ENCODE results near the gene POLR2C. TPM values are rescaled to one million over a fixed set of nuclear protein-coding genes. Genes with fewer than 3 reads are reported as not detected.

POLR2C gene
- total and polyA plus RNA-seq, 10 of the 15 experiments (the other 5 are each of a cell fraction or from before 2014, with no cell fraction given), result 26.9 to 93.0 (median 57.8) TPM

DNA sequence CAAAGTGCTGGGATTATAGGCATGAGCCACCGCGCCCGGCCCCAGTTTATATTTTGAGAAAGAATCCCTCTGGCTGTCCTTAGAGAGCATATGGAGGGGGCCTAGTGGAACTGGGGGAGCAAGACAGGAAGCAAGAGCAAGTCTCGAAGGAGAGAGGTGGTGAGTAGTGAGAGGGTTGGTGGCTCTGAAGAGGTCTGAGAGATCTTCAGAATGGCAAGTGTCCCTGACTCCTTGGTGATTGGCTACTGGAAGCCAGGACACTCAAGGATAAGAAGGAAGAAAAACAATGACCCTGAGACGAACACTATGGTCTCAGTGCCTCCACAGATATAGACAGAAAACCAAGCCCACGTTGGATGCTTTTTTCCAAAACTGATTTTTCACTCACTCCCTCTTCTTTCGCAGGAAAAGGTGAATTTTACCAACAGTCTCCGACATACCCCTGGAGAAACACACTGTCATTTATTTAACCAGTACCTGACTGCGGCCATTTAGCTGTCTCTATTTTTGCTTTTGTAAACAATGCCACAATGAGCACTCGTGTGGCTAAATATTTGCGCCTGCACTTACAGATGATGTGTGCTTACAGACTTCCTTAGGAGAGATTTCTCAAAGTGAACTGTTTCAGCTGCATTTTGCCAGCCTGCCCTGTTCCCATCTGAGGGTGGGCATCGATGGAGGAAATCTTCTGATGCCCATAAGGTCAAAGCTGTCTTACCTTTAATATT, 39.7 kb downstream of the POLR2C start:
- no peaks in the 10 kb centered on the region; a peak in 2 of 4 replicates for H3K27me3 ChIP-seq (replicated peaks in 1 of 2; ENCODE audit: control insufficient read depth in 2 of 2, insufficient read depth in 2 of 2, low read length in 1 of 2)
- ATAC-seq, result no peak
- H3K4me2 ChIP-seq (ENCODE audit: control insufficient read depth, insufficient read depth), result no peak overlapping the region
- 42% methylated on average over 12 of the region's 12 CpGs for whole genome bisulfite sequencing (ENCODE audit: insufficient coverage, insufficient replicate concordance, low lambda C conversion rate, missing lambda C conversion rate)
- RAD21 ChIA-PET (ENCODE audit: unreplicated experiment), result no interaction called here
- H2AFZ ChIP-seq (ENCODE audit: control insufficient read depth, low read depth, low read length), result no peak overlapping the region
- DNase-seq (ENCODE audit: low read depth, low spot score), result no peak
- no peaks in the 10 kb centered on the region for H3K36me3 ChIP-seq (ENCODE audit: control insufficient read depth in 2 of 2, insufficient read depth in 2 of 2, low read length in 1 of 2)
- H4K20me1 ChIP-seq (ENCODE audit: control insufficient read depth, insufficient read depth), result no peaks in the 10 kb centered on the region
- H3K4me3 ChIP-seq, result no peak overlapping the region
- TF ChIP-seq, protein P1, sequence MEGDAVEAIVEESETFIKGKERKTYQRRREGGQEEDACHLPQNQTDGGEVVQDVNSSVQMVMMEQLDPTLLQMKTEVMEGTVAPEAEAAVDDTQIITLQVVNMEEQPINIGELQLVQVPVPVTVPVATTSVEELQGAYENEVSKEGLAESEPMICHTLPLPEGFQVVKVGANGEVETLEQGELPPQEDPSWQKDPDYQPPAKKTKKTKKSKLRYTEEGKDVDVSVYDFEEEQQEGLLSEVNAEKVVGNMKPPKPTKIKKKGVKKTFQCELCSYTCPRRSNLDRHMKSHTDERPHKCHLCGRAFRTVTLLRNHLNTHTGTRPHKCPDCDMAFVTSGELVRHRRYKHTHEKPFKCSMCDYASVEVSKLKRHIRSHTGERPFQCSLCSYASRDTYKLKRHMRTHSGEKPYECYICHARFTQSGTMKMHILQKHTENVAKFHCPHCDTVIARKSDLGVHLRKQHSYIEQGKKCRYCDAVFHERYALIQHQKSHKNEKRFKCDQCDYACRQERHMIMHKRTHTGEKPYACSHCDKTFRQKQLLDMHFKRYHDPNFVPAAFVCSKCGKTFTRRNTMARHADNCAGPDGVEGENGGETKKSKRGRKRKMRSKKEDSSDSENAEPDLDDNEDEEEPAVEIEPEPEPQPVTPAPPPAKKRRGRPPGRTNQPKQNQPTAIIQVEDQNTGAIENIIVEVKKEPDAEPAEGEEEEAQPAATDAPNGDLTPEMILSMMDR (IDR thresholded peaks at IDR 0.05 in 2 of 3, conservative IDR thresholded peaks at IDR 0.05 in 1 of 3; ENCODE audit: control insufficient read depth in 2 of 3, extremely low read depth in 1 of 3, insufficient read depth in 1 of 3, low read depth in 3 of 3, low read length in 3 of 3), result no peak
- no peak for TF ChIP-seq SMAD1 (IDR thresholded peaks at IDR 0.05; ENCODE audit: low read depth, partially characterized antibody)
- no peak for TF ChIP-seq KDM1A (IDR thresholded peaks at IDR 0.05; ENCODE audit: borderline replicate concordance)
- TF ChIP-seq, protein P2, sequence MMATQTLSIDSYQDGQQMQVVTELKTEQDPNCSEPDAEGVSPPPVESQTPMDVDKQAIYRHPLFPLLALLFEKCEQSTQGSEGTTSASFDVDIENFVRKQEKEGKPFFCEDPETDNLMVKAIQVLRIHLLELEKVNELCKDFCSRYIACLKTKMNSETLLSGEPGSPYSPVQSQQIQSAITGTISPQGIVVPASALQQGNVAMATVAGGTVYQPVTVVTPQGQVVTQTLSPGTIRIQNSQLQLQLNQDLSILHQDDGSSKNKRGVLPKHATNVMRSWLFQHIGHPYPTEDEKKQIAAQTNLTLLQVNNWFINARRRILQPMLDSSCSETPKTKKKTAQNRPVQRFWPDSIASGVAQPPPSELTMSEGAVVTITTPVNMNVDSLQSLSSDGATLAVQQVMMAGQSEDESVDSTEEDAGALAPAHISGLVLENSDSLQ (IDR thresholded peaks at IDR 0.05), result no peak
- TF ChIP-seq, protein P3, sequence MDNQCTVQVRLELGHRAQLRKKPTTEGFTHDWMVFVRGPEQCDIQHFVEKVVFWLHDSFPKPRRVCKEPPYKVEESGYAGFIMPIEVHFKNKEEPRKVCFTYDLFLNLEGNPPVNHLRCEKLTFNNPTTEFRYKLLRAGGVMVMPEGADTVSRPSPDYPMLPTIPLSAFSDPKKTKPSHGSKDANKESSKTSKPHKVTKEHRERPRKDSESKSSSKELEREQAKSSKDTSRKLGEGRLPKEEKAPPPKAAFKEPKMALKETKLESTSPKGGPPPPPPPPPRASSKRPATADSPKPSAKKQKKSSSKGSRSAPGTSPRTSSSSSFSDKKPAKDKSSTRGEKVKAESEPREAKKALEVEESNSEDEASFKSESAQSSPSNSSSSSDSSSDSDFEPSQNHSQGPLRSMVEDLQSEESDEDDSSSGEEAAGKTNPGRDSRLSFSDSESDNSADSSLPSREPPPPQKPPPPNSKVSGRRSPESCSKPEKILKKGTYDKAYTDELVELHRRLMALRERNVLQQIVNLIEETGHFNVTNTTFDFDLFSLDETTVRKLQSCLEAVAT (IDR thresholded peaks at IDR 0.05), result no peak
- no TSS peak for BruUV-seq (replicated peaks)
- POLR2A ChIA-PET, result interaction anchor here (0.5 kb wide), 1 partner anchor 585 kb away, joined by 3 read pairs; no protein-coding TSS in a partner anchor
- no peaks in the 10 kb centered on the region for H3K9me3 ChIP-seq (replicated peaks; ENCODE audit: control insufficient read depth, insufficient read depth, low read length)
- H3K4me1 ChIP-seq (ENCODE audit: control insufficient read depth, insufficient read depth, low read length), result no peaks in the 10 kb centered on the region
- no peak overlapping the region for H3K9ac ChIP-seq (ENCODE audit: control insufficient read depth, insufficient read depth, low read length)
- intact Hi-C loops (cut with micrococcal nuclease; ENCODE audit: unreplicated experiment) (no loop called here), in situ Hi-C loops (cut with MboI) (no loop called here)
- CTCF ChIA-PET, result no interaction called here
- FAIRE-seq, result no peak
- no peak overlapping the region for H3K27ac ChIP-seq (ENCODE audit: control insufficient read depth, insufficient read depth)
- no peaks in the 10 kb centered on the region for H3K79me2 ChIP-seq (ENCODE audit: control insufficient read depth, insufficient read depth, low read length)
- SMC1A ChIA-PET (ENCODE audit: uncharacterized antibody, unreplicated experiment), result no interaction called here
